A549 (cell line): ENCODE measurements around the gene ANO6. TPM values are rescaled to one million over a fixed set of nuclear protein-coding genes. Genes with fewer than 3 reads are reported as not detected.

Experiments used
- ATAC-seq, 2 experiments: fragments of 200-7000 bp in 1 of 2; fragments of >200 bp in 1 of 2; cut with Nextera tagmentation in 1 of 2; cut with Tn5 transposase in 1 of 2; 3 replicates each; pipeline versions ENCODE4 v1.8.0 to v1.9.1; 2018 to 2020; ENCODE audit warnings: mild to moderate bottlenecking in 1 of 2, moderate library complexity in 1 of 2
- CTCF ChIA-PET: fragments of 300-600 bp; sonication (Branson Sonifier 250); formaldehyde crosslinking; extraction: SDS; loops from one replicate; lab custom pipeline; 2021; ENCODE audit warnings: antibody characterized with exemption, inconsistent platforms; lab: Yijun Ruan, JAX
- POLR2A ChIA-PET: fragments of 350-600 bp; formaldehyde crosslinking; extraction: SDS; loops from one replicate; lab custom pipeline; 2021; ENCODE audit warnings: antibody characterized with exemption, inconsistent platforms; lab: Yijun Ruan, JAX
- DNase-seq, 2 experiments: peaks; one replicate each; pipeline versions ENCODE4 v3.0.0 to v3.0.0-alpha.2; 2011 to 2016; ENCODE audit warnings: low read depth in 1 of 2, low spot score in 1 of 2
- FAIRE-seq: peaks from 2 replicates; lab custom pipeline; 2011; peaks lifted over from hg19 to GRCh38; lab: Jason Lieb, UNC
- H3K27ac ChIP-seq, 2 experiments: fragments of >200 bp; sonication (Bioruptor Twin); formaldehyde crosslinking; 3 replicates each; pipeline ENCODE4 v1.5.1; 2016 to 2017
- H3K4me1 ChIP-seq: fragments of >200 bp; sonication (Bioruptor Twin); formaldehyde crosslinking; 3 replicates; pipeline ENCODE4 v1.6.1; 2016
- H3K4me2 ChIP-seq: fragments of >200 bp; sonication (Bioruptor Twin); formaldehyde crosslinking; 3 replicates; pipeline ENCODE4 v1.6.1; 2016
- H3K4me3 ChIP-seq: fragments of >200 bp; sonication (Bioruptor Twin); formaldehyde crosslinking; 3 replicates; pipeline ENCODE4 v1.5.1; 2016
- H3K9me3 ChIP-seq: fragments of >200 bp; sonication (Bioruptor Twin); formaldehyde crosslinking; 3 replicates; pipeline ENCODE4 v1.6.1; 2016
- CBX8 ChIP-seq: fragments of 200-600 bp; sonication (generic); IDR thresholded peaks from 2 replicates; pipeline ENCODE4 v1.6.1; 2016
- CHD4 ChIP-seq: fragments of 200-600 bp; sonication (generic); IDR thresholded peaks from 2 replicates; pipeline ENCODE4 v1.6.1; 2016; ENCODE audit warnings: antibody characterized with exemption, mild to moderate bottlenecking, borderline replicate concordance
- EHMT2 ChIP-seq: fragments of 200-600 bp; sonication (generic); IDR thresholded peaks from 2 replicates; pipeline ENCODE4 v1.6.1; 2016; ENCODE audit warnings: antibody characterized with exemption, low read depth, mild to moderate bottlenecking, moderate library complexity
- EP300 ChIP-seq, 2 experiments: fragments of >200 bp; sonication (Bioruptor Twin); formaldehyde crosslinking; IDR thresholded peaks; 2 replicates in 1 of 2; 3 replicates in 1 of 2; pipeline ENCODE4 v1.6.1; 2016 to 2017
- FOSB ChIP-seq: fragments of 250-450 bp; sonication (Bioruptor Pico); IDR thresholded peaks from 2 replicates; pipeline ENCODE4 v1.5.0; 2020; ENCODE audit warnings: mild to moderate bottlenecking, moderate library complexity
- JUNB ChIP-seq: fragments of >200 bp; sonication (Bioruptor Twin); formaldehyde crosslinking; IDR thresholded peaks from 2 replicates; pipeline ENCODE4 v1.6.1; 2016
- MAFK ChIP-seq: fragments of 450-650 bp; IDR thresholded peaks from 2 replicates; pipeline ENCODE4 v1.6.1; 2014; ENCODE audit not compliant: partially characterized antibody
- NFE2L2 ChIP-seq: fragments of 150-350 bp; conservative IDR thresholded peaks from 2 replicates; pipeline ENCODE4 v1.6.1; 2014; ENCODE audit warnings: low read length
- NPAS2 ChIP-seq: fragments of 250-450 bp; sonication (Bioruptor Pico); IDR thresholded peaks from 2 replicates; pipeline ENCODE4 v1.8.0; 2022; ENCODE audit warnings: mild to moderate bottlenecking, moderate library complexity, borderline replicate concordance
- NR3C1 ChIP-seq: fragments of >200 bp; sonication (Bioruptor Twin); formaldehyde crosslinking; IDR thresholded peaks from 3 replicates; pipeline ENCODE4 v1.6.1; 2017
- POLR2AphosphoS2 ChIP-seq: conservative IDR thresholded peaks from 2 replicates; pipeline ENCODE4 v1.6.1; 2012; ENCODE audit warnings: low read length, improper control_type of control experiment, inconsistent platforms
- RAD21 ChIP-seq, 2 experiments: fragments of >200 bp in 1 of 2; sonication (Bioruptor Twin) in 1 of 2; formaldehyde crosslinking in 1 of 2; IDR thresholded peaks in 1 of 2; conservative IDR thresholded peaks in 1 of 2; 2 replicates in 1 of 2; 3 replicates in 1 of 2; pipeline ENCODE4 v1.6.1; 2012 to 2018; ENCODE audit warnings: inconsistent platforms in 1 of 2
- RCOR1 ChIP-seq: fragments of 150-350 bp; IDR thresholded peaks from 2 replicates; pipeline ENCODE4 v1.6.1; 2014; ENCODE audit warnings: antibody characterized with exemption, low read length, low read depth
- SMC3 ChIP-seq: fragments of >200 bp; sonication (Bioruptor Twin); formaldehyde crosslinking; IDR thresholded peaks from 3 replicates; pipeline ENCODE4 v1.6.1; 2018; ENCODE audit warnings: inconsistent platforms
- SREBF2 ChIP-seq: fragments of 450-650 bp; IDR thresholded peaks from 2 replicates; pipeline ENCODE4 v1.6.1; 2014; ENCODE audit warnings: mild to moderate bottlenecking, moderate library complexity
- ZC3H11A ChIP-seq: fragments of 450-650 bp; IDR thresholded peaks from 2 replicates; pipeline ENCODE4 v1.6.1; 2014; ENCODE audit warnings: antibody characterized with exemption, mild to moderate bottlenecking
- ZNF302 ChIP-seq: fragments of 250-450 bp; sonication (Bioruptor Pico); IDR thresholded peaks from 2 replicates; pipeline ENCODE4 v1.9.0; 2021; ENCODE audit warnings: inconsistent platforms, mild to moderate bottlenecking, moderate library complexity
- ZSCAN20 ChIP-seq: fragments of 250-450 bp; sonication (Bioruptor Pico); IDR thresholded peaks from 2 replicates; pipeline ENCODE4 v1.8.0; 2022; ENCODE audit warnings: mild to moderate bottlenecking, moderate library complexity
- WGBS: methylation state at CpG from one replicate; pipeline ENCODE4 v1.1.6; 2017; ENCODE audit errors: missing lambda C conversion rate; 5-methylcytosine and 5-hydroxymethylcytosine counted together
- polyA plus RNA-seq, 4 experiments: library from polyadenylated mRNA; depleted of rRNA in 3 of 4; stranded (reverse); fragments of >200 nt; fragmentation: RNase III in 1 of 4; extraction: RNeasy Plus Mini Kit Qiagen cat#74134 plus additional on column Dnase treatment in 1 of 4; gene quantifications; 2 replicates in 3 of 4; 3 replicates in 1 of 4; pipeline ENCODE4 v1.2.3, GENCODE V29; 2011 to 2017
- TF ChIP-seq, protein P1 (sequence below): fragments of >200 bp; sonication (Bioruptor Twin); formaldehyde crosslinking; IDR thresholded peaks from 3 replicates; pipeline ENCODE4 v1.5.1; 2016
- TF ChIP-seq, protein P2 (sequence below): IDR thresholded peaks from 2 replicates; pipeline ENCODE4 v1.6.1; 2012; ENCODE audit warnings: low read depth, borderline replicate concordance
- TF ChIP-seq, protein P3 (sequence below): fragments of 150-350 bp; IDR thresholded peaks from 2 replicates; pipeline ENCODE4 v1.6.1; 2014; ENCODE audit warnings: low read depth, mild to moderate bottlenecking, low read length
- TF ChIP-seq, protein P4 (sequence below): fragments of 200-600 bp; sonication (generic); IDR thresholded peaks from 2 replicates; pipeline ENCODE4 v1.6.1; 2016; ENCODE audit warnings: antibody characterized with exemption, mild to moderate bottlenecking, moderate library complexity

Gene ANO6
- polyA plus RNA-seq, 2 of the 4 experiments (the other 2 are of a cell fraction): 41.7 to 80.0 TPM

DNA sequence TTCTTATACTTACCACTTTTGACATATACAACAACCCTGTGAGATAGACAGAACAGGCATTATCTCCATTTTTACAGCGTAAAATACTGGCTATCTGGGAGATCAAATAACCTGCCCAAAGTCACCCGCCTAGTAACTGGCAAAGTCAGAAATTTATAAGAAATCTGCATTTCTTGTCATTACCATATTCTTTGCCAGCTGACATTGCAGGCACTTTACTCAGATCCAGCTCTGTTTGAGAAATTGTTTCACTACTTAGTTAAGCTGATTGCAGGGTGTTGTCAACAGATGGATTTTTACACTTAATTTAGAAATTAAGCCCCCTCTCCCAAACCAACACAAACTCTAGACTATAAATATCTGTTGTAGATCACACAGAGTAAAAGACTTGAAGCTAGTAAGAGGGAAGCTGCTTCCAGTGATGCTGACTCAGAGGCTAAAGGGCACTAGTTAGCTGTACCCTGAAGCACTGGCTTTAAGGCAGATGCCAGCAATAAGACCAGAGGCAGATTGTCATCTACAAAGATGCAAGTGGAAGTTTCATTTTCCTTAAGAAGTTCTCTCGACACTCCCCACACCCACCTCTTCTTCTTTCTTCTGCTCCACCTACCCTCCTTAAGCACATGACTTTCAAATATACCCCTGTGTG is 153.1 kb downstream of the ANO6 start:
- peak overlapping the region; percentile 55 for H3K4me2 ChIP-seq
- DNase-seq (peak in 1 of 2 experiments; percentile 40), FAIRE-seq (no peak), ATAC-seq (peak; percentile 74 to 82; a peak in 4 of 6 replicates)
- CTCF ChIA-PET: interaction anchor here (0.8 to 2.3 kb wide), 4 partner anchors 11 to 135 kb away, joined by 3 to 6 read pairs (median 4); no protein-coding TSS in a partner anchor
- peaks cover 11% of the 10 kb centered on the region for H3K4me1 ChIP-seq
- no peak overlapping the region for H3K4me3 ChIP-seq
- TF ChIP-seq ZSCAN20 (CRISPR knock-in tag) (no peak), EHMT2 (no peak), SMC3 (no peak), RCOR1 (no peak), RAD21 (conservative IDR thresholded peaks at IDR 0.05 in 1 of 2, IDR thresholded peaks at IDR 0.05 in 1 of 2) (no peak), FOSB (CRISPR knock-in tag) (no peak), POLR2AphosphoS2 (no peak), SREBF2 (no peak), NFE2L2 (no peak), NPAS2 (no peak), CHD4 (no peak), EP300 (IDR thresholded peaks at IDR 0.05) (no peak)
- TF ChIP-seq, protein P1, sequence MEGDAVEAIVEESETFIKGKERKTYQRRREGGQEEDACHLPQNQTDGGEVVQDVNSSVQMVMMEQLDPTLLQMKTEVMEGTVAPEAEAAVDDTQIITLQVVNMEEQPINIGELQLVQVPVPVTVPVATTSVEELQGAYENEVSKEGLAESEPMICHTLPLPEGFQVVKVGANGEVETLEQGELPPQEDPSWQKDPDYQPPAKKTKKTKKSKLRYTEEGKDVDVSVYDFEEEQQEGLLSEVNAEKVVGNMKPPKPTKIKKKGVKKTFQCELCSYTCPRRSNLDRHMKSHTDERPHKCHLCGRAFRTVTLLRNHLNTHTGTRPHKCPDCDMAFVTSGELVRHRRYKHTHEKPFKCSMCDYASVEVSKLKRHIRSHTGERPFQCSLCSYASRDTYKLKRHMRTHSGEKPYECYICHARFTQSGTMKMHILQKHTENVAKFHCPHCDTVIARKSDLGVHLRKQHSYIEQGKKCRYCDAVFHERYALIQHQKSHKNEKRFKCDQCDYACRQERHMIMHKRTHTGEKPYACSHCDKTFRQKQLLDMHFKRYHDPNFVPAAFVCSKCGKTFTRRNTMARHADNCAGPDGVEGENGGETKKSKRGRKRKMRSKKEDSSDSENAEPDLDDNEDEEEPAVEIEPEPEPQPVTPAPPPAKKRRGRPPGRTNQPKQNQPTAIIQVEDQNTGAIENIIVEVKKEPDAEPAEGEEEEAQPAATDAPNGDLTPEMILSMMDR: no peak
- TF ChIP-seq, protein P2, sequence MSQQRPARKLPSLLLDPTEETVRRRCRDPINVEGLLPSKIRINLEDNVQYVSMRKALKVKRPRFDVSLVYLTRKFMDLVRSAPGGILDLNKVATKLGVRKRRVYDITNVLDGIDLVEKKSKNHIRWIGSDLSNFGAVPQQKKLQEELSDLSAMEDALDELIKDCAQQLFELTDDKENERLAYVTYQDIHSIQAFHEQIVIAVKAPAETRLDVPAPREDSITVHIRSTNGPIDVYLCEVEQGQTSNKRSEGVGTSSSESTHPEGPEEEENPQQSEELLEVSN: no peak
- WGBS: 79% methylated on average over 3 of the region's 3 CpGs
- H3K27ac ChIP-seq: peak overlapping the region in 1 of 2 experiments; percentile 16; a peak in 1 of 6 replicates
- peaks cover 2% of the 10 kb centered on the region; the same call in 2 of the 3 replicates for H3K9me3 ChIP-seq
- POLR2A ChIA-PET: no interaction called here

DNA sequence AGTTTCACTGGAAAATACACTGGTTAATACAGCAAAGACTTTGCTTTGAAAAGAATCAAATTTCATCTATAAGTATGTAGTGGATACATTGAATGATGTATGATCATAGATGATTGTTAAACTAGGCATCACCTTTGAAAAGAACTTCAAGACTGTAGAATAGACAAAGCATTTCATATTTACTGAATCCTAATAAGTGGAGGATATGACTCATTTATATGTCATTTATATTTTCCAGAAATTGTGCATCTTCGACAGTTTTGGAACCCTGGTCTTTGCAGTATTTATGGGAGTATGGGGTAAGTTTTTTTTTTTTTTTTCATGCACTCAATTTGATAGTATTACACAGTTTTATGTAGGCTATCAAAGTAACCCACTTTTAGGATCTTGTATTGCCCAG is 161.9 kb downstream of the ANO6 start:
- no peaks in the 10 kb centered on the region for H3K9me3 ChIP-seq
- FAIRE-seq (no peak), DNase-seq (no peak), ATAC-seq (no peak)
- POLR2A ChIA-PET: no interaction called here
- no peak for TF ChIP-seq EHMT2
- TF ChIP-seq ZC3H11A: no peak
- TF ChIP-seq, protein P3, sequence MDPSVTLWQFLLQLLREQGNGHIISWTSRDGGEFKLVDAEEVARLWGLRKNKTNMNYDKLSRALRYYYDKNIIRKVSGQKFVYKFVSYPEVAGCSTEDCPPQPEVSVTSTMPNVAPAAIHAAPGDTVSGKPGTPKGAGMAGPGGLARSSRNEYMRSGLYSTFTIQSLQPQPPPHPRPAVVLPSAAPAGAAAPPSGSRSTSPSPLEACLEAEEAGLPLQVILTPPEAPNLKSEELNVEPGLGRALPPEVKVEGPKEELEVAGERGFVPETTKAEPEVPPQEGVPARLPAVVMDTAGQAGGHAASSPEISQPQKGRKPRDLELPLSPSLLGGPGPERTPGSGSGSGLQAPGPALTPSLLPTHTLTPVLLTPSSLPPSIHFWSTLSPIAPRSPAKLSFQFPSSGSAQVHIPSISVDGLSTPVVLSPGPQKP: no peak
- no peak for TF ChIP-seq CBX8
- TF ChIP-seq ZNF302: no peak
- TF ChIP-seq NR3C1: no peak
- TF ChIP-seq JUNB: no peak
- CTCF ChIA-PET: interaction anchor here (1.0 to 3.1 kb wide), 2 partner anchors 10 to 115 kb away, joined by 3 to 18 read pairs; no protein-coding TSS in a partner anchor
- H3K4me3 ChIP-seq: no peak overlapping the region
- 9% methylated on average over 1 of the region's 1 CpG for WGBS
- peaks cover 34% of the 10 kb centered on the region for H3K4me1 ChIP-seq
- H3K4me2 ChIP-seq: no peak overlapping the region
- H3K27ac ChIP-seq: no peak overlapping the region

DNA sequence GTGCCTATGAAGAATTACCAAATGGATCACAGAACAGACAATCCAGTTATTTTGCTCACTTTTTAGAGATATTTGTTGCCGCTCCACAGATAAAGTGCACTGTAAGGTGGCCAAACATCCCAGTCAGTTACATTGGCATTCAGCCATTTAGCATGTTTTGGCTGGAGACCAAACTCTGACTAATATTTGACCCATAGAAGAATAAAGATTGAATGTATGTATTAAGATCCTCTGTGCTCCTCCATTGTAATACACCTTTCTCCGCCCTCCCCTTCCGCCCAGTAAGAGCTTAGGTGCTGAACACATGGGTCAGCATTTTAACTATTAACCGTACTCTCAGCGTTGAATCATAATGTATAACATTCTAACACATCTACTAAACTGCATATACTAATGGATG is 163.4 kb downstream of the ANO6 start:
- DNase-seq (peak in 1 of 2 experiments; percentile 20), FAIRE-seq (no peak), ATAC-seq (peak in 1 of 2 experiments; percentile 63; a peak in 2 of 6 replicates)
- Histone ChIP-seq H3K9me3 (no peaks in the 10 kb centered on the region), H3K4me2 (peak overlapping the region; percentile 28; the same call in 2 of the 3 replicates), H3K27ac (no peak overlapping the region), H3K4me1 (peaks cover 34% of the 10 kb centered on the region), H3K4me3 (no peak overlapping the region)
- ChIA-PET POLR2A (no interaction called here), CTCF (interaction anchor here (3.1 kb wide), 1 partner anchor 9 kb away, joined by 18 read pairs; no protein-coding TSS in a partner anchor)
- peak; percentile 23 for TF ChIP-seq MAFK
- TF ChIP-seq, protein P4, sequence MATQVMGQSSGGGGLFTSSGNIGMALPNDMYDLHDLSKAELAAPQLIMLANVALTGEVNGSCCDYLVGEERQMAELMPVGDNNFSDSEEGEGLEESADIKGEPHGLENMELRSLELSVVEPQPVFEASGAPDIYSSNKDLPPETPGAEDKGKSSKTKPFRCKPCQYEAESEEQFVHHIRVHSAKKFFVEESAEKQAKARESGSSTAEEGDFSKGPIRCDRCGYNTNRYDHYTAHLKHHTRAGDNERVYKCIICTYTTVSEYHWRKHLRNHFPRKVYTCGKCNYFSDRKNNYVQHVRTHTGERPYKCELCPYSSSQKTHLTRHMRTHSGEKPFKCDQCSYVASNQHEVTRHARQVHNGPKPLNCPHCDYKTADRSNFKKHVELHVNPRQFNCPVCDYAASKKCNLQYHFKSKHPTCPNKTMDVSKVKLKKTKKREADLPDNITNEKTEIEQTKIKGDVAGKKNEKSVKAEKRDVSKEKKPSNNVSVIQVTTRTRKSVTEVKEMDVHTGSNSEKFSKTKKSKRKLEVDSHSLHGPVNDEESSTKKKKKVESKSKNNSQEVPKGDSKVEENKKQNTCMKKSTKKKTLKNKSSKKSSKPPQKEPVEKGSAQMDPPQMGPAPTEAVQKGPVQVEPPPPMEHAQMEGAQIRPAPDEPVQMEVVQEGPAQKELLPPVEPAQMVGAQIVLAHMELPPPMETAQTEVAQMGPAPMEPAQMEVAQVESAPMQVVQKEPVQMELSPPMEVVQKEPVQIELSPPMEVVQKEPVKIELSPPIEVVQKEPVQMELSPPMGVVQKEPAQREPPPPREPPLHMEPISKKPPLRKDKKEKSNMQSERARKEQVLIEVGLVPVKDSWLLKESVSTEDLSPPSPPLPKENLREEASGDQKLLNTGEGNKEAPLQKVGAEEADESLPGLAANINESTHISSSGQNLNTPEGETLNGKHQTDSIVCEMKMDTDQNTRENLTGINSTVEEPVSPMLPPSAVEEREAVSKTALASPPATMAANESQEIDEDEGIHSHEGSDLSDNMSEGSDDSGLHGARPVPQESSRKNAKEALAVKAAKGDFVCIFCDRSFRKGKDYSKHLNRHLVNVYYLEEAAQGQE: no peak
- WGBS: 46% methylated on average over 5 of the region's 5 CpGs
